Measurements from ENCODE around the gene FCER1G. TPM values are rescaled to one million over a fixed set of nuclear protein-coding genes. Genes with fewer than 3 reads are reported as not detected.

The FCER1G gene
- total and polyA plus RNA-seq, 2 of the 8 experiments (the other 6 are each of a cell fraction or from before 2014, with no cell fraction given) = 1.6 TPM; not detected in 1

DNA sequence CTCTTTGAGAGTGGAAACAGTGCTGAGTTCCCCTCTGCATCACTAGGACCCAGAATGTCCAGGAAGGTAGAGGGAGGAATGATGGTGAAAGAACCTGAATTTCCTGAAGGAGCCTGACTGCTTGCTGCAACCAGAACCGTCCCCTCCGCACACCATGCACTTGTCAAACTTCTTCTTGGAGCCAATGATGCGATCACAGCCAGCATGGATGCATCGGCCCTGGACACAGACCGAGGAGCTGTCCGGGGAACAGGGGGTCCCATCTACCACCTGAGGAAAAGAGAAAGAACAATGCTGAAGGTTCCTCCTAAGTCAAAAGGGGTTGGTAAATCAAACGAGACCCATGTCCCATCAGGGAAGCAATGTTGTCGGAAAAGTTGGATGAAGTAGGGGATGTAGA is 23.1 kb upstream of the FCER1G start:
- 93% methylated on average over 8 of the region's 8 CpGs; no CpG with 5 or more reads in 1 of the 2 experiments for WGBS, 2 experiments (ENCODE audit: extremely low coverage in 1 of 2, insufficient coverage in 1 of 2, insufficient read length in 1 of 2, insufficient replicate concordance in 2 of 2, low coverage in 1 of 2, low lambda C conversion rate in 2 of 2, missing lambda C conversion rate in 1 of 2)
- Histone ChIP-seq H2BK120ac (replicated peaks; ENCODE audit: low read depth, low read length) (no peak overlapping the region), H3K56ac (replicated peaks; ENCODE audit: insufficient read length, low read depth, low read length) (no peak overlapping the region)

More for the DNA sequence above, 23.1 kb upstream of the FCER1G start:
- Histone ChIP-seq H3K4me2 (ENCODE audit: insufficient read depth in 1 of 2, low read depth in 2 of 2, low read length in 2 of 2) (no peak overlapping the region), H2BK20ac (ENCODE audit: low read length) (no peak overlapping the region), H3K23me2 (ENCODE audit: low read depth, low read length) (no peaks in the 10 kb centered on the region), H2BK12ac (ENCODE audit: low read depth, low read length) (no peak overlapping the region), H3K36me3 (ENCODE audit: control insufficient read depth in 2 of 4, insufficient read depth in 4 of 4, low read length in 3 of 4) (peaks cover 4 to 14% (median 10%) of the 10 kb centered on the region in 4 experiments; a peak in 5 of 8 replicates), H3K23ac (ENCODE audit: insufficient read length) (no peak overlapping the region), H3K79me1 (ENCODE audit: low read depth, low read length) (peaks cover under 1% of the 10 kb centered on the region; the same call in 1 of the 2 replicates), H3K9ac (replicated peaks in 1 of 4; ENCODE audit: extremely low read depth in 1 of 4, low read depth in 3 of 4, low read length in 3 of 4) (no peak overlapping the region), H2AK5ac (ENCODE audit: low read depth, low read length) (no peak overlapping the region), H3K4me3 (ENCODE audit: extremely low read depth in 1 of 4, insufficient read depth in 2 of 4, low read depth in 3 of 4, low read length in 4 of 4) (no peak overlapping the region), H2BK15ac (ENCODE audit: low read length) (no peak overlapping the region), H4K5ac (ENCODE audit: insufficient read length, low read depth, low read length) (no peak overlapping the region), H2BK5ac (ENCODE audit: low read depth, low read length) (no peak overlapping the region), H3K18ac (ENCODE audit: extremely low read depth, low read length) (no peak overlapping the region), H3K79me2 (ENCODE audit: control insufficient read depth in 1 of 2, insufficient read depth in 2 of 2, low read length in 2 of 2) (no peaks in the 10 kb centered on the region), H3K4ac (replicated peaks; ENCODE audit: insufficient read length, low read depth, low read length) (no peak overlapping the region), H4K8ac (ENCODE audit: extremely low read depth, insufficient read depth, low read length) (no peak overlapping the region), H4K91ac (replicated peaks; ENCODE audit: insufficient read length, low read length) (no peak overlapping the region), H3K27ac (ENCODE audit: low read depth, low read length) (no peak overlapping the region), H2AFZ (ENCODE audit: low read length) (no peak overlapping the region), H3K14ac (ENCODE audit: insufficient read length) (no peak overlapping the region), H3K4me1 (replicated peaks in 1 of 4; ENCODE audit: control insufficient read depth in 3 of 4, insufficient read depth in 4 of 4, low read length in 3 of 4) (peaks cover 3 to 7% (median 4%) of the 10 kb centered on the region in 4 experiments), H3K27me3 (replicated peaks in 1 of 4; ENCODE audit: control insufficient read depth in 3 of 4, extremely low read depth in 1 of 4, insufficient read depth in 3 of 4, low read length in 3 of 4) (no peaks in the 10 kb centered on the region; a peak in 1 of 7 replicates), H4K20me1 (replicated peaks in 1 of 2; ENCODE audit: control insufficient read depth in 1 of 2, insufficient read depth in 2 of 2, low read length in 2 of 2) (no peaks in the 10 kb centered on the region), H3K9me3 (ENCODE audit: insufficient read depth in 2 of 2, low read depth in 1 of 2, low read length in 1 of 2) (no peaks in the 10 kb centered on the region)
- CTCF ChIA-PET (ENCODE audit: partially characterized antibody) = interaction anchor here (0.6 to 6.1 kb wide), 26 partner anchors 11 to 197 kb away, joined by 3 to 67 read pairs (median 5); partner anchors contain the start of genes APOA2, B4GALT3, FCER1G and NDUFS2
- DNase-seq (ENCODE audit: low read depth in 1 of 2, low spot score in 2 of 2) (no peak), FAIRE-seq (no peak)
- TF ChIP-seq TAF7 (optimal IDR thresholded peaks at IDR 0.05; ENCODE audit: borderline replicate concordance, low read depth, low read length) (no peak), SP2 (IDR thresholded peaks at IDR 0.05; ENCODE audit: low read length) (no peak)
- TF ChIP-seq, protein P1, sequence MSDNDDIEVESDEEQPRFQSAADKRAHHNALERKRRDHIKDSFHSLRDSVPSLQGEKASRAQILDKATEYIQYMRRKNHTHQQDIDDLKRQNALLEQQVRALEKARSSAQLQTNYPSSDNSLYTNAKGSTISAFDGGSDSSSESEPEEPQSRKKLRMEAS (IDR thresholded peaks at IDR 0.05) = no peak
- POLR2A ChIA-PET (ENCODE audit: partially characterized antibody) = interaction anchor here (1.1 to 4.6 kb wide), 5 partner anchors 10 to 122 kb away, joined by 3 to 45 read pairs (median 3); partner anchors contain the start of genes B4GALT3 and NDUFS2
